ENCODE results near the gene GDAP1L1. TPM values are rescaled to one million over a fixed set of nuclear protein-coding genes. Genes with fewer than 3 reads are reported as not detected.
A peak's percentile ranks its signal among the peaks of the same experiment; 100 is the strongest.

Gene GDAP1L1
- total RNA-seq, 2 donors from 2014 or later = not detected

- TF ChIP-seq, protein P1, sequence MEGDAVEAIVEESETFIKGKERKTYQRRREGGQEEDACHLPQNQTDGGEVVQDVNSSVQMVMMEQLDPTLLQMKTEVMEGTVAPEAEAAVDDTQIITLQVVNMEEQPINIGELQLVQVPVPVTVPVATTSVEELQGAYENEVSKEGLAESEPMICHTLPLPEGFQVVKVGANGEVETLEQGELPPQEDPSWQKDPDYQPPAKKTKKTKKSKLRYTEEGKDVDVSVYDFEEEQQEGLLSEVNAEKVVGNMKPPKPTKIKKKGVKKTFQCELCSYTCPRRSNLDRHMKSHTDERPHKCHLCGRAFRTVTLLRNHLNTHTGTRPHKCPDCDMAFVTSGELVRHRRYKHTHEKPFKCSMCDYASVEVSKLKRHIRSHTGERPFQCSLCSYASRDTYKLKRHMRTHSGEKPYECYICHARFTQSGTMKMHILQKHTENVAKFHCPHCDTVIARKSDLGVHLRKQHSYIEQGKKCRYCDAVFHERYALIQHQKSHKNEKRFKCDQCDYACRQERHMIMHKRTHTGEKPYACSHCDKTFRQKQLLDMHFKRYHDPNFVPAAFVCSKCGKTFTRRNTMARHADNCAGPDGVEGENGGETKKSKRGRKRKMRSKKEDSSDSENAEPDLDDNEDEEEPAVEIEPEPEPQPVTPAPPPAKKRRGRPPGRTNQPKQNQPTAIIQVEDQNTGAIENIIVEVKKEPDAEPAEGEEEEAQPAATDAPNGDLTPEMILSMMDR (IDR thresholded peaks at IDR 0.05) = no peak
- H3K27ac ChIP-seq = no peak overlapping the region
- H3K4me3 ChIP-seq = no peak overlapping the region
- H3K4me1 ChIP-seq = no peaks in the 10 kb centered on the region
- WGBS, 2 donors = 97 to 100% methylated on average over 2 of the region's 2 CpGs
- ATAC-seq (no peak), DNase-seq (no peak)
- intact Hi-C loops (cut with DNase I) = no loop called here
- H3K27me3 ChIP-seq = no peaks in the 10 kb centered on the region
- H3K36me3 ChIP-seq (replicated peaks in 1 of 2; ENCODE audit: insufficient read depth in 1 of 2, low read depth in 2 of 2) = no peaks in the 10 kb centered on the region
- H3K9me3 ChIP-seq = no peaks in the 10 kb centered on the region
Observed at GRCh38 chr20:44280387-44280786, 33.3 kb downstream of the GDAP1L1 start.

- TF ChIP-seq, protein P1 (IDR thresholded peaks at IDR 0.05) = no peak
- TF ChIP-seq POLR2A (IDR thresholded peaks at IDR 0.05) = no peak
- Histone ChIP-seq H3K27me3 (no peaks in the 10 kb centered on the region), H3K4me3 (no peak overlapping the region), H3K36me3 (replicated peaks in 1 of 2; ENCODE audit: insufficient read depth in 1 of 2, low read depth in 2 of 2) (no peaks in the 10 kb centered on the region), H3K27ac (no peak overlapping the region), H3K4me1 (peaks cover 4% of the 10 kb centered on the region), H3K9me3 (no peaks in the 10 kb centered on the region)
- intact Hi-C loops (cut with DNase I) = no loop called here
- DNase-seq = no peak
- no peak for ATAC-seq
- WGBS, 2 donors = 52 to 63% methylated on average over 3 of the region's 3 CpGs
Observed at GRCh38 chr20:44282192-44282591, 35.1 kb downstream of the GDAP1L1 start.

DNA sequence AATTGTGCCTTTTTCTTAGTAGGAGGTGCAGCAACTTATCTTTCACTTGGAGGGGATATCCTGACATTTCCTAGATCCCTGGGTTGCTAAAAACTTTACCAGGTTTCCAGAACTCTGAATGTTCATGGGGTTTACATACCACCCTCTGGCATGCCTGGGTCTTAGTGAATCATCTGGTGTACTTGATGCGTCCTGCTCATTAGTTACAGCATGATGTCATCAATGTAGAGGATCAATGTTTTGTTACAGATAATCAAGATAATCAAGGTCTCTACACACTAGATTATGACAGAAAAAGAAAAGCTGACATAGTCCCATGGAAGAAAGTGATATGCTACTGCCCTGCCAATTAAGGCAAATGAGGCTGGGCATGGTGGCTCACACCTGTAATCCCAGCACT, 36.9 kb downstream of the GDAP1L1 start:
- no peak for ATAC-seq
- H3K4me1 ChIP-seq = peaks cover 9% of the 10 kb centered on the region
- 86 to 90% methylated on average over 1 of the region's 1 CpG for WGBS, 2 donors
- H3K27ac ChIP-seq = no peak overlapping the region
- no peak overlapping the region for H3K4me3 ChIP-seq
- no peaks in the 10 kb centered on the region for H3K36me3 ChIP-seq (replicated peaks in 1 of 2; ENCODE audit: insufficient read depth in 1 of 2, low read depth in 2 of 2)
- intact Hi-C loops (cut with DNase I) = no loop called here
- H3K9me3 ChIP-seq = no peaks in the 10 kb centered on the region
- TF ChIP-seq, protein P1 (IDR thresholded peaks at IDR 0.05) = no peak
- no peak for TF ChIP-seq POLR2A (IDR thresholded peaks at IDR 0.05)
- DNase-seq = no peak
- no peaks in the 10 kb centered on the region for H3K27me3 ChIP-seq

DNA sequence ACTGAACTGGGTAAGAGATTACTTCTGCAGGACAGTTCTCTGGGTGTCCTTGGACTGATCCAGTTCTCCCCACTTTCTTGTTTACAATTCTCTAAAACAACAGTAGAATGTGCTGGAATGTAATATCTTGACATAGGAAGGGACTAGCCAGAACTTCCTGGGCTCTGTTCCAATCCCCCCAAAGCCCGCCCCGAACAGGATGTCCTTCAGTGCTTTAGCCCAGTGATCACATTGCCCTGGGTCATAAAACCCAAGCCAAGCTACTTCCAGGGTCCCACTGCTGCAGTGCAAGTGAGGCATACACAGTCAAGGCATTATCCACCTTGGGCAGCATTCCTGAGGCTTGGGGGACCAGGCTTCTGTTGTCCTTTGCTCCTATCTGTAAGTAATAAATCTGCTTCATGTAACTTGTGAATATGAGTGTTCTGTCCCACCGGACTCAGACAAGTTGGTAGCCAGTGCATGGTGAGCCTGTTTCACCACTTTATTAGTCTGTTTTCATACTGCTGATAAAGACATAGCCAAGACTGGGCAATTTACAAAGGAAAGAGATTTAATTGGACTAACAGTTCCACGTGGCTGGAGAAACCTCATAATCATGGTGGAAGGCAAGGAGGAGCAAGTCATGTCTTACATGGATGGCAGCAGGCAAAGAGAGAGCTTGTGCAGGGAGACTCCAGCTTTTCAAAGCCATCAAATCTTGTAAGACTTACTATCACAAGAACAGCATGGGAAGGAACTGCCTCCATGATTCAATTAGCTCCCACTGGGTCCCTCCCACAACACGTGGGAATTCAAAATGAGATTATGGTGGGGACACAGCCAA, 40.4 kb downstream of the GDAP1L1 start:
- peaks cover 9% of the 10 kb centered on the region for H3K4me1 ChIP-seq
- no peak overlapping the region for H3K4me3 ChIP-seq
- 64 to 67% methylated on average over 5 of the region's 5 CpGs for whole genome bisulfite sequencing, 2 donors
- intact Hi-C loops (cut with DNase I) = no loop called here
- H3K27me3 ChIP-seq = no peaks in the 10 kb centered on the region
- no peak for TF ChIP-seq POLR2A (IDR thresholded peaks at IDR 0.05)
- TF ChIP-seq, protein P1 (IDR thresholded peaks at IDR 0.05) = no peak
- peak overlapping the region in 1 of 4 donors; percentile 21 for H3K27ac ChIP-seq
- no peaks in the 10 kb centered on the region for H3K36me3 ChIP-seq (replicated peaks in 1 of 2; ENCODE audit: insufficient read depth in 1 of 2, low read depth in 2 of 2)
- DNase-seq = peak; percentile 25 to 40 (median 36)
- ATAC-seq = peak; percentile 69
- no peaks in the 10 kb centered on the region for H3K9me3 ChIP-seq

GRCh38 chr20:44288252-44288651, 41.1 kb downstream of the GDAP1L1 start:
- no peak for TF ChIP-seq POLR2A (IDR thresholded peaks at IDR 0.05)
- Histone ChIP-seq H3K4me3 (no peak overlapping the region), H3K27ac (no peak overlapping the region), H3K36me3 (replicated peaks in 1 of 2; ENCODE audit: insufficient read depth in 1 of 2, low read depth in 2 of 2) (no peaks in the 10 kb centered on the region), H3K4me1 (peaks cover 9% of the 10 kb centered on the region), H3K9me3 (no peaks in the 10 kb centered on the region), H3K27me3 (no peaks in the 10 kb centered on the region)
- WGBS, 2 donors = 91 to 97% methylated on average over 3 of the region's 3 CpGs
- ATAC-seq (no peak), DNase-seq (no peak)
- intact Hi-C loops (cut with DNase I) = no loop called here

All from body of pancreas (tissue), 4 donors.